ENCODE data around the gene OR1N1. TPM values are rescaled to one million over a fixed set of nuclear protein-coding genes. Genes with fewer than 3 reads are reported as not detected.

Gene OR1N1
- total RNA-seq = not detected in 2 replicates

GRCh38 chr9:122527193-122527592 lies at the start of gene OR1N1:
Gene OR1N1, minus strand, starts transcription at chr9:122527293. Its CDS starts 0 bp downstream, at chr9:122527293.

GRCh38 chr9:122552812-122553211 lies 25.7 kb upstream of the OR1N1 start, which contains the start of gene OR1N2:
Gene OR1N2, plus strand, starts transcription at chr9:122553112. Its CDS starts 100 bp downstream, at chr9:122553212.

GRCh38 chr9:122518841-122519240 lies 8.3 kb downstream of the OR1N1 start, which contains the start of gene OR1J4:
Gene OR1J4, plus strand, starts transcription at chr9:122519141. Its CDS starts 0 bp downstream, at chr9:122519141.

GRCh38 chr9:122510502-122510901 lies 16.6 kb downstream of the OR1N1 start, which contains the start of gene OR1J2:
Gene OR1J2, plus strand, starts transcription at chr9:122510802. Its CDS starts 0 bp downstream, at chr9:122510802.

GRCh38 chr9:122477826-122478225 lies 49.3 kb downstream of the OR1N1 start, which contains the start of gene OR1J1:
Gene OR1J1, minus strand, starts transcription at chr9:122477926. Its CDS starts 0 bp downstream, at chr9:122477926.

Other genes starting within 250 kb of the OR1N1 start
- 7.5 and 9.4 TPM in 2 replicates for gene PTGS1, start 156.3 kb downstream of the OR1N1 start, total RNA-seq
- not detected in 2 replicates for gene OR1J1, start 49.4 kb downstream of the OR1N1 start, total RNA-seq
- not detected in 2 replicates for gene OR1J2, start 16.5 kb downstream of the OR1N1 start, total RNA-seq
- gene OR1J4, start 8.2 kb downstream of the OR1N1 start, total RNA-seq = not detected in 2 replicates
- gene OR1N2, start 25.8 kb upstream of the OR1N1 start, total RNA-seq = not detected in 2 replicates
- gene OR1L8, start 56.1 kb upstream of the OR1N1 start, total RNA-seq = not detected in 2 replicates
- gene OR1Q1, start 87.4 kb upstream of the OR1N1 start, total RNA-seq = not detected in 2 replicates
- gene OR1B1, start 130.3 kb upstream of the OR1N1 start, total RNA-seq = not detected in 2 replicates
- not detected in 2 replicates for gene OR1L1, start 134.4 kb upstream of the OR1N1 start, total RNA-seq
- not detected in 2 replicates for gene OR1L3, start 147.8 kb upstream of the OR1N1 start, total RNA-seq
- not detected in 2 replicates for gene OR1L4, start 196.7 kb upstream of the OR1N1 start, total RNA-seq
- gene OR1L6, start 215.0 kb upstream of the OR1N1 start, total RNA-seq = not detected in 2 replicates

All from myometrial cell (primary cell).